Measurements from ENCODE around the gene IMMP2L.

Gene IMMP2L

GRCh38 chr7:110890101-110890500 lies 672.2 kb downstream of the IMMP2L start:
- Histone ChIP-seq H3K4me3 (replicated peaks; ENCODE audit: low read depth, low read length) (no peak overlapping the region), H3K27me3 (replicated peaks; ENCODE audit: control insufficient read depth, insufficient read depth, low read length) (no peaks in the 10 kb centered on the region), H3K36me3 (ENCODE audit: control insufficient read depth, insufficient read depth, low read length) (no peaks in the 10 kb centered on the region)
- no peak for DNase-seq (ENCODE audit: extremely low read depth, insufficient read length)
- TF ChIP-seq, protein P1, sequence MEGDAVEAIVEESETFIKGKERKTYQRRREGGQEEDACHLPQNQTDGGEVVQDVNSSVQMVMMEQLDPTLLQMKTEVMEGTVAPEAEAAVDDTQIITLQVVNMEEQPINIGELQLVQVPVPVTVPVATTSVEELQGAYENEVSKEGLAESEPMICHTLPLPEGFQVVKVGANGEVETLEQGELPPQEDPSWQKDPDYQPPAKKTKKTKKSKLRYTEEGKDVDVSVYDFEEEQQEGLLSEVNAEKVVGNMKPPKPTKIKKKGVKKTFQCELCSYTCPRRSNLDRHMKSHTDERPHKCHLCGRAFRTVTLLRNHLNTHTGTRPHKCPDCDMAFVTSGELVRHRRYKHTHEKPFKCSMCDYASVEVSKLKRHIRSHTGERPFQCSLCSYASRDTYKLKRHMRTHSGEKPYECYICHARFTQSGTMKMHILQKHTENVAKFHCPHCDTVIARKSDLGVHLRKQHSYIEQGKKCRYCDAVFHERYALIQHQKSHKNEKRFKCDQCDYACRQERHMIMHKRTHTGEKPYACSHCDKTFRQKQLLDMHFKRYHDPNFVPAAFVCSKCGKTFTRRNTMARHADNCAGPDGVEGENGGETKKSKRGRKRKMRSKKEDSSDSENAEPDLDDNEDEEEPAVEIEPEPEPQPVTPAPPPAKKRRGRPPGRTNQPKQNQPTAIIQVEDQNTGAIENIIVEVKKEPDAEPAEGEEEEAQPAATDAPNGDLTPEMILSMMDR (IDR thresholded peaks at IDR 0.05; ENCODE audit: insufficient read depth, low read length, poor library complexity, severe bottlenecking), result no peak

GRCh38 chr7:110889335-110889734 lies 673.0 kb downstream of the IMMP2L start:
- H3K36me3 ChIP-seq (ENCODE audit: control insufficient read depth, insufficient read depth, low read length), result no peaks in the 10 kb centered on the region
- no peaks in the 10 kb centered on the region for H3K27me3 ChIP-seq (replicated peaks; ENCODE audit: control insufficient read depth, insufficient read depth, low read length)
- TF ChIP-seq, protein P1 (IDR thresholded peaks at IDR 0.05; ENCODE audit: insufficient read depth, low read length, poor library complexity, severe bottlenecking), result no peak
- H3K4me3 ChIP-seq (replicated peaks; ENCODE audit: low read depth, low read length), result no peak overlapping the region
- DNase-seq (ENCODE audit: extremely low read depth, insufficient read length), result no peak

GRCh38 chr7:110888641-110889040 lies 673.7 kb downstream of the IMMP2L start:
- TF ChIP-seq, protein P1 (IDR thresholded peaks at IDR 0.05; ENCODE audit: insufficient read depth, low read length, poor library complexity, severe bottlenecking), result no peak
- no peaks in the 10 kb centered on the region for H3K27me3 ChIP-seq (replicated peaks; ENCODE audit: control insufficient read depth, insufficient read depth, low read length)
- H3K36me3 ChIP-seq (ENCODE audit: control insufficient read depth, insufficient read depth, low read length), result no peaks in the 10 kb centered on the region
- no peak overlapping the region for H3K4me3 ChIP-seq (replicated peaks; ENCODE audit: low read depth, low read length)
- DNase-seq (ENCODE audit: extremely low read depth, insufficient read length), result no peak

GRCh38 chr7:110885474-110885873 lies 676.8 kb downstream of the IMMP2L start:
- H3K4me3 ChIP-seq (replicated peaks; ENCODE audit: low read depth, low read length), result no peak overlapping the region
- no peaks in the 10 kb centered on the region for H3K27me3 ChIP-seq (replicated peaks; ENCODE audit: control insufficient read depth, insufficient read depth, low read length)
- DNase-seq (ENCODE audit: extremely low read depth, insufficient read length), result no peak
- H3K36me3 ChIP-seq (ENCODE audit: control insufficient read depth, insufficient read depth, low read length), result no peaks in the 10 kb centered on the region
- TF ChIP-seq, protein P1 (IDR thresholded peaks at IDR 0.05; ENCODE audit: insufficient read depth, low read length, poor library complexity, severe bottlenecking), result no peak

DNA sequence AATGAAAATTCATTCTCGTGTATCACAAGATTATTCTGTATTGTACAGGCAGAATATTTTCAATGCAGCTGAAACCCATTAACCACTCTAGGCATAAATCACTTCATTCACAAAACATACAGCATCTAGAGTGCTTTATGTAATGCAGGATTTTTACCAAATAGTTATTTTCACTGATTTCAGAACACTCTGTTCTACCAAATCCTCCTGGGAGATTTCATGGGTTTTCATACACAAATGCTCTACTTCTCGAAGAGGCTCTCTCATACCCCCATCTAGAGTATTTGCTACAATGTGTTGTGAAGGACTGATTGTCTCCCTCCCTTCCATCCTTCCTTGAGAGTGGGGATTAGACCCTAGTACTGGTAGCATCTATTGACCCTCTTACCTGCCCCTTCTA lies 680.6 kb downstream of the IMMP2L start:
- no peak for DNase-seq (ENCODE audit: extremely low read depth, insufficient read length)
- TF ChIP-seq, protein P1 (IDR thresholded peaks at IDR 0.05; ENCODE audit: insufficient read depth, low read length, poor library complexity, severe bottlenecking), result no peak
- Histone ChIP-seq H3K27me3 (replicated peaks; ENCODE audit: control insufficient read depth, insufficient read depth, low read length) (no peaks in the 10 kb centered on the region), H3K4me3 (replicated peaks; ENCODE audit: low read depth, low read length) (no peak overlapping the region), H3K36me3 (ENCODE audit: control insufficient read depth, insufficient read depth, low read length) (no peaks in the 10 kb centered on the region)

- no peaks in the 10 kb centered on the region for H3K36me3 ChIP-seq (ENCODE audit: control insufficient read depth, insufficient read depth, low read length)
- DNase-seq (ENCODE audit: extremely low read depth, insufficient read length), result no peak
- TF ChIP-seq, protein P1 (IDR thresholded peaks at IDR 0.05; ENCODE audit: insufficient read depth, low read length, poor library complexity, severe bottlenecking), result no peak
- H3K27me3 ChIP-seq (replicated peaks; ENCODE audit: control insufficient read depth, insufficient read depth, low read length), result no peaks in the 10 kb centered on the region
- H3K4me3 ChIP-seq (replicated peaks; ENCODE audit: low read depth, low read length), result no peak overlapping the region
Observed at GRCh38 chr7:110880971-110881370, 681.3 kb downstream of the IMMP2L start.

Data from GM06990 (cell line).